ENCODE results near the gene NUP214. TPM values are rescaled to one million over a fixed set of nuclear protein-coding genes. Genes with fewer than 3 reads are reported as not detected.

The NUP214 gene
- total RNA-seq, 1 experiment from 2014 or later, result 35.5 TPM

GRCh38 chr9:131273856-131274673 is 148.7 kb downstream of the NUP214 start:
- no peak overlapping the region for H3K4me2 ChIP-seq (ENCODE audit: low read length)
- BruUV-seq (replicated peaks), result no TSS peak

More at GRCh38 chr9:131273856-131274673, 148.7 kb downstream of the NUP214 start:
- H2AFZ ChIP-seq (ENCODE audit: low read depth, low read length, poor library complexity, severe bottlenecking), result no peak overlapping the region
- TF ChIP-seq POLR2A (IDR thresholded peaks at IDR 0.05; ENCODE audit: borderline replicate concordance, extremely low read depth, insufficient read depth, insufficient read length) (no peak), MAX (IDR thresholded peaks at IDR 0.05) (no peak), CBX3 (IDR thresholded peaks at IDR 0.05; ENCODE audit: low read depth) (no peak), EZH2 (IDR thresholded peaks at IDR 0.05) (no peak), TCF7L2 (IDR thresholded peaks at IDR 0.05; ENCODE audit: borderline replicate concordance, extremely low read depth, insufficient read depth, insufficient read length) (no peak), REST (IDR thresholded peaks at IDR 0.05; ENCODE audit: low read depth) (no peak), RAD21 (IDR thresholded peaks at IDR 0.05; ENCODE audit: low read depth) (no peak), JUND (IDR thresholded peaks at IDR 0.05) (no peak), YY1 (IDR thresholded peaks at IDR 0.05; ENCODE audit: extremely low read depth, insufficient replicate concordance, low read depth, low read length) (no peak), EGR1 (IDR thresholded peaks at IDR 0.05; ENCODE audit: low read depth) (no peak), SRF (IDR thresholded peaks at IDR 0.05; ENCODE audit: low read depth) (no peak), CTCF (IDR thresholded peaks at IDR 0.05 in 2 of 3, conservative IDR thresholded peaks at IDR 0.05 in 1 of 3; ENCODE audit: borderline replicate concordance in 1 of 3, insufficient read depth in 1 of 3, low read depth in 2 of 3, low read length in 2 of 3) (no peak), EZH2phosphoT487 (IDR thresholded peaks at IDR 0.05; ENCODE audit: borderline replicate concordance) (no peak), ATF3 (IDR thresholded peaks at IDR 0.05) (no peak), ELF1 (IDR thresholded peaks at IDR 0.05; ENCODE audit: borderline replicate concordance, low read depth) (no peak), CEBPB (IDR thresholded peaks at IDR 0.05; ENCODE audit: low read depth) (no peak), SP1 (IDR thresholded peaks at IDR 0.05; ENCODE audit: low read depth) (no peak)
- no peaks in the 10 kb centered on the region for H4K20me1 ChIP-seq (ENCODE audit: insufficient read depth)
- H3K27me3 ChIP-seq (ENCODE audit: insufficient read depth, low read length), result no peaks in the 10 kb centered on the region
- ChIA-PET POLR2A (no interaction called here), CTCF (no interaction called here), RAD21 (ENCODE audit: low non-redundant PET in 1 of 2, low total read pairs in 2 of 2, uncharacterized antibody in 2 of 2, unreplicated experiment in 2 of 2) (no interaction called here)
- no peaks in the 10 kb centered on the region for H3K9me3 ChIP-seq (ENCODE audit: control insufficient read depth in 1 of 2, insufficient read depth in 1 of 2, low read depth in 1 of 2, low read length in 2 of 2)
- no peaks in the 10 kb centered on the region for H3K36me3 ChIP-seq (ENCODE audit: control insufficient read depth in 1 of 2, insufficient read depth in 2 of 2, low read length in 2 of 2)
- no peak overlapping the region for H3K4me3 ChIP-seq (replicated peaks in 1 of 2; ENCODE audit: low read depth in 1 of 2, low read length in 2 of 2)
- no peaks in the 10 kb centered on the region for H3K79me2 ChIP-seq (ENCODE audit: insufficient read depth, low read length)
- no peak for DNase-seq (ENCODE audit: low read depth, low spot score)
- H3K9me2 ChIP-seq (ENCODE audit: insufficient read depth), result no peaks in the 10 kb centered on the region
- no peak overlapping the region for H3K9ac ChIP-seq (ENCODE audit: low read length)
- intact Hi-C loops (cut with micrococcal nuclease), result no loop called here
- no peak overlapping the region for H3K27ac ChIP-seq (ENCODE audit: low read depth, low read length)
- H3K4me1 ChIP-seq (ENCODE audit: control insufficient read depth in 1 of 2, insufficient read depth in 2 of 2, low read length in 2 of 2), result peaks cover 0 to 8% of the 10 kb centered on the region in 2 experiments; a peak in 1 of 4 replicates
- ATAC-seq, result no peak
